ENCODE measurements around the gene IWS1.
A peak's percentile ranks its signal among the peaks of the same experiment; 100 is the strongest.

IWS1 gene

DNA sequence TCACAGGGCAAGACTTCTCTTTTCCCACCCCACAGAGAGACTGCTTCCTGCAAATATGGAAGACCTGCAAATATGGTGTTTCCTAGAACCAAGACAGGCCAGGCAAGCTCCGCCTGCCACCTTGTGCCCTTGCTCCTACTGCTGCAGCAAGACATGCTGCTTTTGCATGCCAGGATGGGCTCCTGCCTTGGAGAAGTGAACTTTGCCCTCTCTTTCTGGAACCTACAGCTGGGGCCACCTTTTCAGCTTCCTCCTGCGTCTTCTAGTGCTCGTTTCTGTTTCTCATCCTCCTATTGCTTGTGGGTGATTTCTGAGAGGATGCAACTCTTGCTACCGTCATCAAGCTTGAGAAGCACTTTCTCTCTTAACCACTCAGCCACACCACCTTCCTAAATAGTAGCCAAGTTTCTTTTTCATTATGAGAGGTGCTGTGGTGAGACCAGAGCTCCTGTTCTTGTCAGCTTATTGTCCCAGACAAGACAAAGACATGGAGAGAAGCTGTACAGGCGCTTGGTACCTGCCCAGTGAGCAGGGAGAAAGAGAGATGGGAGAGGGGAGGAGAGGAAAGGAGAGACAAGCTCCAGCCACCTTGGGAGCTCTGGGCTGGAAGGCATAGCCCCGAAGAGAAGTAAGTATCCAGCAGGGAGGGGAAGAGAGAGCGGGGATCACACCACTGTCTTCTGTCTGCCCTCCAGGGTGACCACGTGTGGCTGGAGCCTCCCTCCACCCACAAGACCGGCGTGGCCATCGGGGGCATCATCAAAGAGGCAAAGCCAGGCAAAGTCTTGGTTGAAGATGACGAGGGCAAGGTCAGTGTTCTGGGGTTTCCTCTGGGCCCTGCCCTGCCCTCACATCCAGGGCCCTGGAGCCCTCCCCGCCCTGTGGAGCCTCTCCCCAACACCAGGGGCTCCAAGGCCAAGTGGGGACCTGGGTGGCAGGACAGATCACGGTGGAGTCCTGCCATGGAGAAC lies 37.5 kb upstream of the IWS1 start:
- DNase-seq (ENCODE audit: low spot score), result no peak
- Histone ChIP-seq H4K91ac (ENCODE audit: low read depth, low read length, poor library complexity) (no peak overlapping the region), H3K27me3 (ENCODE audit: control insufficient read depth in 3 of 3, insufficient read depth in 3 of 3, low read depth in 1 of 3, low read length in 3 of 3) (peaks cover 0 to 46% (median 0%) of the 10 kb centered on the region in 3 experiments), H3K27ac (replicated peaks; ENCODE audit: low read length) (no peak overlapping the region), H3K9me3 (replicated peaks in 1 of 2; ENCODE audit: control insufficient read depth in 2 of 2, insufficient read depth in 1 of 2, low read depth in 1 of 2, low read length in 2 of 2) (no peaks in the 10 kb centered on the region), H2AFZ (ENCODE audit: low read length) (no peak overlapping the region), H3K4ac (ENCODE audit: low read length) (no peak overlapping the region), H3K18ac (ENCODE audit: low read length) (peak overlapping the region; percentile 29), H2BK12ac (ENCODE audit: low read length) (no peak overlapping the region), H3K4me3 (ENCODE audit: low read length in 2 of 2) (no peak overlapping the region), H4K8ac (ENCODE audit: low read depth, low read length) (no peak overlapping the region), H2AK5ac (ENCODE audit: low read depth, low read length) (peak overlapping the region; percentile 16), H3K4me2 (ENCODE audit: insufficient read depth, low read length, poor library complexity, severe bottlenecking) (no peak overlapping the region), H3K79me1 (ENCODE audit: low read depth, low read length) (no peaks in the 10 kb centered on the region), H2BK120ac (ENCODE audit: low read depth, low read length) (no peak overlapping the region), H3K4me1 (ENCODE audit: control insufficient read depth in 2 of 2, insufficient read depth in 1 of 2, low read depth in 1 of 2, low read length in 2 of 2) (peaks cover 0 to 1% of the 10 kb centered on the region in 2 donors), H3K36me3 (replicated peaks in 1 of 2; ENCODE audit: control insufficient read depth in 2 of 2, insufficient read depth in 2 of 2, low read length in 2 of 2) (no peaks in the 10 kb centered on the region), H3K14ac (ENCODE audit: low read length) (peak overlapping the region; percentile 84), H3K9ac (ENCODE audit: low read depth, low read length, poor library complexity) (no peak overlapping the region), H2BK15ac (ENCODE audit: low read length) (no peak overlapping the region), H3K23ac (ENCODE audit: low read depth, low read length, poor library complexity) (no peak overlapping the region), H2BK5ac (ENCODE audit: low read length) (no peak overlapping the region)
- WGBS, 2 donors (ENCODE audit: extremely low coverage in 2 of 2, insufficient read length in 2 of 2, insufficient replicate concordance in 1 of 2), result no CpG with 5 or more reads among the region's 14 CpGs

GRCh38 chr2:127562936-127563335 lies 36.6 kb upstream of the IWS1 start:
- peaks cover 0 to 1% of the 10 kb centered on the region in 2 donors for H3K4me1 ChIP-seq (ENCODE audit: control insufficient read depth in 2 of 2, insufficient read depth in 1 of 2, low read depth in 1 of 2, low read length in 2 of 2)
- no peak overlapping the region for H3K14ac ChIP-seq (ENCODE audit: low read length)
- no peaks in the 10 kb centered on the region for H3K79me1 ChIP-seq (ENCODE audit: low read depth, low read length)
- H3K4me2 ChIP-seq (ENCODE audit: insufficient read depth, low read length, poor library complexity, severe bottlenecking), result no peak overlapping the region
- no peak overlapping the region for H3K4ac ChIP-seq (ENCODE audit: low read length)
- no peak overlapping the region for H3K4me3 ChIP-seq (ENCODE audit: low read length in 2 of 2)
- no peak for DNase-seq (ENCODE audit: low spot score)
- H2AK5ac ChIP-seq (ENCODE audit: low read depth, low read length), result no peak overlapping the region
- no peak overlapping the region for H2AFZ ChIP-seq (ENCODE audit: low read length)
- H2BK120ac ChIP-seq (ENCODE audit: low read depth, low read length), result no peak overlapping the region
- peaks cover 0 to 42% (median 0%) of the 10 kb centered on the region in 3 experiments for H3K27me3 ChIP-seq (ENCODE audit: control insufficient read depth in 3 of 3, insufficient read depth in 3 of 3, low read depth in 1 of 3, low read length in 3 of 3)
- H4K8ac ChIP-seq (ENCODE audit: low read depth, low read length), result no peak overlapping the region
- H4K91ac ChIP-seq (ENCODE audit: low read depth, low read length, poor library complexity), result no peak overlapping the region
- no peak overlapping the region for H2BK12ac ChIP-seq (ENCODE audit: low read length)
- H3K36me3 ChIP-seq (replicated peaks in 1 of 2; ENCODE audit: control insufficient read depth in 2 of 2, insufficient read depth in 2 of 2, low read length in 2 of 2), result no peaks in the 10 kb centered on the region
- H3K9me3 ChIP-seq (replicated peaks in 1 of 2; ENCODE audit: control insufficient read depth in 2 of 2, insufficient read depth in 1 of 2, low read depth in 1 of 2, low read length in 2 of 2), result no peaks in the 10 kb centered on the region
- H3K27ac ChIP-seq (replicated peaks; ENCODE audit: low read length), result no peak overlapping the region
- H2BK15ac ChIP-seq (ENCODE audit: low read length), result no peak overlapping the region
- no peak overlapping the region for H3K9ac ChIP-seq (ENCODE audit: low read depth, low read length, poor library complexity)
- H3K18ac ChIP-seq (ENCODE audit: low read length), result no peak overlapping the region
- no CpG with 5 or more reads among the region's 2 CpGs for WGBS, 2 donors (ENCODE audit: extremely low coverage in 2 of 2, insufficient read length in 2 of 2, insufficient replicate concordance in 1 of 2)
- H2BK5ac ChIP-seq (ENCODE audit: low read length), result no peak overlapping the region
- no peak overlapping the region for H3K23ac ChIP-seq (ENCODE audit: low read depth, low read length, poor library complexity)

DNA sequence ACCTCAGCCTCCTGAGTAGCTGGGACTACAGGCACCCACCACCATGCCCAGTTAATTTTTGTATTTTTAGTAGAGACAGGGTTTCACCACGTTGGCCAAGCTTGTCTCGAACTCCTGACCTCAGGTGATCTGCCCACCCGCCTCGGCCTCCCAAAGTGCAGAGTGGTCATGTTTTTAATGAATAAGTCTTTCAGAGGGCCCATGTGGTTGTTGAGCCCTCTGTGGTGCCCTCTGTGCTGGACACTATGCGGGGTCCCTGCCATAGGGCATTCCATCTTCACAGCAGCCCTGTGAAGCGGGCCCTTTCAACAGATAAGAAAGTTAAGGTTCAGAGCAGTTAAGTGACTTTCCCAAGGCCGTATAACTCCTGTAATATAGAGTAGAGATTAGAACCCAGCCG lies 35.1 kb upstream of the IWS1 start:
- H2AK5ac ChIP-seq (ENCODE audit: low read depth, low read length), result peak overlapping the region; percentile 37
- H3K23ac ChIP-seq (ENCODE audit: low read depth, low read length, poor library complexity), result no peak overlapping the region
- no peak overlapping the region for H2BK120ac ChIP-seq (ENCODE audit: low read depth, low read length)
- no peak overlapping the region for H3K4ac ChIP-seq (ENCODE audit: low read length)
- no peak overlapping the region for H2BK15ac ChIP-seq (ENCODE audit: low read length)
- no peak overlapping the region for H3K14ac ChIP-seq (ENCODE audit: low read length)
- H3K9me3 ChIP-seq (replicated peaks in 1 of 2; ENCODE audit: control insufficient read depth in 2 of 2, insufficient read depth in 1 of 2, low read depth in 1 of 2, low read length in 2 of 2), result no peaks in the 10 kb centered on the region
- H3K27ac ChIP-seq (replicated peaks; ENCODE audit: low read length), result no peak overlapping the region
- H3K4me3 ChIP-seq (ENCODE audit: low read length in 2 of 2), result no peak overlapping the region
- H3K36me3 ChIP-seq (replicated peaks in 1 of 2; ENCODE audit: control insufficient read depth in 2 of 2, insufficient read depth in 2 of 2, low read length in 2 of 2), result no peaks in the 10 kb centered on the region
- H4K91ac ChIP-seq (ENCODE audit: low read depth, low read length, poor library complexity), result no peak overlapping the region
- no peaks in the 10 kb centered on the region for H3K79me1 ChIP-seq (ENCODE audit: low read depth, low read length)
- no peak overlapping the region for H3K18ac ChIP-seq (ENCODE audit: low read length)
- peaks cover 0 to 1% of the 10 kb centered on the region in 2 donors for H3K4me1 ChIP-seq (ENCODE audit: control insufficient read depth in 2 of 2, insufficient read depth in 1 of 2, low read depth in 1 of 2, low read length in 2 of 2)
- H4K8ac ChIP-seq (ENCODE audit: low read depth, low read length), result no peak overlapping the region
- no peak overlapping the region for H2BK12ac ChIP-seq (ENCODE audit: low read length)
- no peak overlapping the region for H2BK5ac ChIP-seq (ENCODE audit: low read length)
- peaks cover 0 to 34% (median 0%) of the 10 kb centered on the region in 3 experiments for H3K27me3 ChIP-seq (ENCODE audit: control insufficient read depth in 3 of 3, insufficient read depth in 3 of 3, low read depth in 1 of 3, low read length in 3 of 3)
- no peak overlapping the region for H2AFZ ChIP-seq (ENCODE audit: low read length)
- no peak for DNase-seq (ENCODE audit: low spot score)
- H3K9ac ChIP-seq (ENCODE audit: low read depth, low read length, poor library complexity), result no peak overlapping the region
- H3K4me2 ChIP-seq (ENCODE audit: insufficient read depth, low read length, poor library complexity, severe bottlenecking), result no peak overlapping the region
- WGBS, 2 donors (ENCODE audit: extremely low coverage in 2 of 2, insufficient read length in 2 of 2, insufficient replicate concordance in 1 of 2), result no CpG with 5 or more reads among the region's 8 CpGs

DNA sequence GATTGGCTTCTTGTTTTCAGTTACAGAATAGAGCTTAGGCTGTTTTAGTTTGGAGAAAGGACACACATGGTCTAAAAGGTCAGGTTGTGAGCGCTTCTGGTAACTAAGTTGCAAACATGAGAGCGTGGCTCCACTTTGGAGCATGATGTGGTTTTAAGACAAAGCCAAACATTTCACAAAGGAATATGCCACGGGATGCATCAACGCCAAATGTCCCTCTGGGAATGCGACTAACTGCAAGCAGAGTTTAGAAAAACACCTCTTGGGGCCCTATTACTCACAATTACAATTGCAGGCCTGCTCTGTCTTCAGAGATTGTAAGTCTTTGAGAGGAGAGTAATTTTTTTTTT lies 34.6 kb upstream of the IWS1 start:
- Histone ChIP-seq H3K27me3 (ENCODE audit: control insufficient read depth in 3 of 3, insufficient read depth in 3 of 3, low read depth in 1 of 3, low read length in 3 of 3) (peaks cover 0 to 34% (median 0%) of the 10 kb centered on the region in 3 experiments), H3K4me2 (ENCODE audit: insufficient read depth, low read length, poor library complexity, severe bottlenecking) (no peak overlapping the region), H3K4me3 (ENCODE audit: low read length in 2 of 2) (no peak overlapping the region), H2BK15ac (ENCODE audit: low read length) (no peak overlapping the region), H3K4me1 (ENCODE audit: control insufficient read depth in 2 of 2, insufficient read depth in 1 of 2, low read depth in 1 of 2, low read length in 2 of 2) (peaks cover 0 to 1% of the 10 kb centered on the region in 2 donors), H3K23ac (ENCODE audit: low read depth, low read length, poor library complexity) (no peak overlapping the region), H2BK5ac (ENCODE audit: low read length) (no peak overlapping the region), H3K4ac (ENCODE audit: low read length) (no peak overlapping the region), H3K9ac (ENCODE audit: low read depth, low read length, poor library complexity) (no peak overlapping the region), H2BK12ac (ENCODE audit: low read length) (no peak overlapping the region), H3K9me3 (replicated peaks in 1 of 2; ENCODE audit: control insufficient read depth in 2 of 2, insufficient read depth in 1 of 2, low read depth in 1 of 2, low read length in 2 of 2) (no peaks in the 10 kb centered on the region), H2BK120ac (ENCODE audit: low read depth, low read length) (no peak overlapping the region), H3K79me1 (ENCODE audit: low read depth, low read length) (no peaks in the 10 kb centered on the region), H3K36me3 (replicated peaks in 1 of 2; ENCODE audit: control insufficient read depth in 2 of 2, insufficient read depth in 2 of 2, low read length in 2 of 2) (no peaks in the 10 kb centered on the region), H2AK5ac (ENCODE audit: low read depth, low read length) (no peak overlapping the region), H3K14ac (ENCODE audit: low read length) (no peak overlapping the region), H4K91ac (ENCODE audit: low read depth, low read length, poor library complexity) (no peak overlapping the region), H4K8ac (ENCODE audit: low read depth, low read length) (no peak overlapping the region), H2AFZ (ENCODE audit: low read length) (no peak overlapping the region), H3K18ac (ENCODE audit: low read length) (no peak overlapping the region), H3K27ac (replicated peaks; ENCODE audit: low read length) (no peak overlapping the region)
- WGBS, 2 donors (ENCODE audit: extremely low coverage in 2 of 2, insufficient read length in 2 of 2, insufficient replicate concordance in 1 of 2), result no CpG with 5 or more reads among the region's 5 CpGs
- DNase-seq (ENCODE audit: low spot score), result no peak

Measured in neuronal stem cell (in vitro differentiated cells).